HepG2 (cell line): ENCODE data around the gene CHCHD3. TPM values are rescaled to one million over a fixed set of nuclear protein-coding genes. Genes with fewer than 3 reads are reported as not detected.

ENCODE experiments used
- ATF6 ChIP-seq: sonication (generic); formaldehyde crosslinking; conservative IDR thresholded peaks from 2 replicates; pipeline ENCODE4 v1.4.0; 2020; ENCODE audit warnings: missing genetic modification reagents
- BORCS8-MEF2B ChIP-seq: sonication (generic); formaldehyde crosslinking; IDR thresholded peaks from 2 replicates; pipeline ENCODE4 v1.8.0; 2022; ENCODE audit warnings: mild to moderate bottlenecking, missing genetic modification reagents
- KDM6A ChIP-seq: IDR thresholded peaks from 2 replicates; pipeline ENCODE4 v1.6.1; 2016; ENCODE audit warnings: low read depth
- NAIF1 ChIP-seq: sonication (generic); formaldehyde crosslinking; IDR thresholded peaks from 2 replicates; pipeline ENCODE4 v1.5.0; 2020; ENCODE audit warnings: mild to moderate bottlenecking, missing genetic modification reagents, borderline replicate concordance
- PHF20 ChIP-seq: sonication (generic); formaldehyde crosslinking; IDR thresholded peaks from 2 replicates; pipeline ENCODE4 v1.5.0; 2020; ENCODE audit warnings: mild to moderate bottlenecking, missing genetic modification reagents
- REST ChIP-seq, 2 experiments: IDR thresholded peaks; 2 replicates each; pipeline ENCODE4 v1.6.1; 2011 to 2012; ENCODE audit warnings: low read length in 2 of 2, borderline replicate concordance in 1 of 2, low read depth in 1 of 2, mild to moderate bottlenecking in 1 of 2, moderate library complexity in 1 of 2
- SP2 ChIP-seq: sonication (generic); formaldehyde crosslinking; IDR thresholded peaks from 2 replicates; pipeline ENCODE4 v1.5.1; 2020; ENCODE audit warnings: mild to moderate bottlenecking, missing genetic modification reagents
- ZNF232 ChIP-seq: sonication (generic); formaldehyde crosslinking; IDR thresholded peaks from 2 replicates; pipeline ENCODE4 v1.4.0; 2020; ENCODE audit warnings: missing genetic modification reagents, borderline replicate concordance
- ZNF556 ChIP-seq: sonication (generic); formaldehyde crosslinking; IDR thresholded peaks from 2 replicates; pipeline ENCODE4 v1.4.0; 2020; ENCODE audit warnings: mild to moderate bottlenecking, missing genetic modification reagents, borderline replicate concordance
- ZNF644 ChIP-seq: IDR thresholded peaks from 2 replicates; pipeline ENCODE4 v1.6.1; 2016; ENCODE audit warnings: low read depth
- polyA plus RNA-seq, 8 experiments: library from polyadenylated mRNA; depleted of rRNA in 3 of 8; stranded (reverse) in 7 of 8; unstranded in 1 of 8; fragments of >200 nt; fragmentation: Illumina TruSeq in 4 of 8; extraction: Trizol in 4 of 8; gene quantifications; 2 replicates each; pipeline versions ENCODE4 v1.2.1 to v1.2.3, GENCODE V29; 2011 to 2016; ENCODE audit warnings: low read depth in 4 of 8, missing spikeins in 1 of 8, mixed read lengths in 1 of 8; ENCODE audit not compliant: insufficient read depth in 1 of 8
- total RNA-seq, 5 experiments: library from RNA; depleted of rRNA; stranded (reverse); fragments of >200 nt; fragmentation: Illumina TruSeq; extraction: Trizol; gene quantifications; 2 replicates each; pipeline ENCODE4 v1.2.3, GENCODE V29; 2016; ENCODE audit warnings: low read depth in 1 of 5
- TF ChIP-seq, protein P1 (sequence below): sonication (generic); formaldehyde crosslinking; IDR thresholded peaks from 2 replicates; pipeline ENCODE4 v1.8.0; 2022; ENCODE audit warnings: missing genetic modification reagents, low read depth, mild to moderate bottlenecking, borderline replicate concordance
- TF ChIP-seq, protein P2 (sequence below): sonication (generic); formaldehyde crosslinking; IDR thresholded peaks from 2 replicates; pipeline ENCODE4 v1.5.1; 2020; ENCODE audit warnings: missing genetic modification reagents, mild to moderate bottlenecking, borderline replicate concordance
- TF ChIP-seq, protein P3 (sequence below): sonication (generic); formaldehyde crosslinking; conservative IDR thresholded peaks from 2 replicates; pipeline ENCODE4 v1.4.0; 2020; ENCODE audit warnings: missing genetic modification reagents

The CHCHD3 gene
- total and polyA plus RNA-seq, 2 of the 13 experiments (the other 11 are each of a cell fraction or from before 2014, with no cell fraction given): 32.7 to 86.8 TPM

DNA sequence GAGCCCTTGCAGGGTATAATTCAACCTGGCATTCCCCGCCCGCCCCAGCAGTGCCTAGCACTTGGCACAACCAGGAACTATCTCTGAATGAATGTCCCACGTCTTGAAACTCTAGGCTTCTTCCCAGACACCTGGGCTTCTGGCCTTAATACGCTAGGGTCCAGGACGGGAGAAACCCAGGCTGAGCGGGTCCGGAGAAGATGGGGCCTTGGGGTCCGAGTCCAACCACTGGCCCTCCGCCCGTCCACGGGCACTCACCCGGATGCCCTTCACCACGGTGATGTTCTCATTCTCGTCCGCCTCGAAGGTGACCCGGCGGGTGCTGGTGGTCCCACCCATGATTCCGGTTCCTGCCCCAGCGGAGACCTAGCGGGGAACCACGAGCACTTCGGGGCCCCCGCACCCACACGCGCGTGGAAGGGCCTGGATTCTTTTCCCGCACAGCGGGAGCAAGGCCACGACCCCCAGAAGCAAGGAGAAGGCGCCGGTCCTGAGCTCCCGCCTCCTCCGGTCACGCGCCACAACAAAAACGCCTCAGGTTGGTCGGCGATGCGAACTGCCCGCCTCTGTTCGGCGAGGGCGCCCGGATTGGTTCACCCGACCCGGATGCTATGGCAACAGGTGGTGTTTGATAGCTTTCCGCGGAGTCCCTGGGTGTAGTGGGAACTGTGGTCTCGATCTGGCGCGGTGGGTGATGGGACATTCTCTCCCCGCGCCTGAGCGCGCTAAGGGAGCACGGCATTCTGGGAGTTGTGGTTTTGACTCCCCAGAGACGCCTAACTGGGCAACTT, at the start of gene CHCHD3 (continued):
- TF ChIP-seq ATF6 (no peak), ZNF644 (no peak), SP2 (CRISPR knock-in tag) (peak; percentile 95), REST (IDR thresholded peaks at IDR 0.05; ENCODE audit: borderline replicate concordance in 1 of 2, low read depth in 1 of 2, low read length in 2 of 2) (0 out of 4 replicates have a peak, but pooled peaks of 1 of the 2 experiments have one; percentile 21), BORCS8-MEF2B (CRISPR knock-in tag) (peak; percentile 42; the same call in 1 of the 2 replicates), NAIF1 (CRISPR knock-in tag) (peak; percentile 25; the same call in 1 of the 2 replicates), PHF20 (peak; percentile 88), ZNF232 (CRISPR knock-in tag) (no peak), ZNF556 (no peak), KDM6A (no peak)
- TF ChIP-seq, protein P1, sequence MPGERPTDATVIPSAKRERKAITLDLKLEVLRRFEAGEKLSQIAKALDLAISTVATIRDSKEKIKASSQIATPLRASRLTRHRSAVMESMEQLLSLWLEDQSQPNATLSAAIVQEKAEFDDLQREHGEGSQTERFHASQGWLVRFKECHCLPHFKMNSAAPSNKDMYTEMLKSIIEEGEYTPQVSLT: no peak
- TF ChIP-seq, protein P2, sequence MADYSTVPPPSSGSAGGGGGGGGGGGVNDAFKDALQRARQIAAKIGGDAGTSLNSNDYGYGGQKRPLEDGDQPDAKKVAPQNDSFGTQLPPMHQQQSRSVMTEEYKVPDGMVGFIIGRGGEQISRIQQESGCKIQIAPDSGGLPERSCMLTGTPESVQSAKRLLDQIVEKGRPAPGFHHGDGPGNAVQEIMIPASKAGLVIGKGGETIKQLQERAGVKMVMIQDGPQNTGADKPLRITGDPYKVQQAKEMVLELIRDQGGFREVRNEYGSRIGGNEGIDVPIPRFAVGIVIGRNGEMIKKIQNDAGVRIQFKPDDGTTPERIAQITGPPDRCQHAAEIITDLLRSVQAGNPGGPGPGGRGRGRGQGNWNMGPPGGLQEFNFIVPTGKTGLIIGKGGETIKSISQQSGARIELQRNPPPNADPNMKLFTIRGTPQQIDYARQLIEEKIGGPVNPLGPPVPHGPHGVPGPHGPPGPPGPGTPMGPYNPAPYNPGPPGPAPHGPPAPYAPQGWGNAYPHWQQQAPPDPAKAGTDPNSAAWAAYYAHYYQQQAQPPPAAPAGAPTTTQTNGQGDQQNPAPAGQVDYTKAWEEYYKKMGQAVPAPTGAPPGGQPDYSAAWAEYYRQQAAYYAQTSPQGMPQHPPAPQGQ: no peak
- TF ChIP-seq, protein P3, sequence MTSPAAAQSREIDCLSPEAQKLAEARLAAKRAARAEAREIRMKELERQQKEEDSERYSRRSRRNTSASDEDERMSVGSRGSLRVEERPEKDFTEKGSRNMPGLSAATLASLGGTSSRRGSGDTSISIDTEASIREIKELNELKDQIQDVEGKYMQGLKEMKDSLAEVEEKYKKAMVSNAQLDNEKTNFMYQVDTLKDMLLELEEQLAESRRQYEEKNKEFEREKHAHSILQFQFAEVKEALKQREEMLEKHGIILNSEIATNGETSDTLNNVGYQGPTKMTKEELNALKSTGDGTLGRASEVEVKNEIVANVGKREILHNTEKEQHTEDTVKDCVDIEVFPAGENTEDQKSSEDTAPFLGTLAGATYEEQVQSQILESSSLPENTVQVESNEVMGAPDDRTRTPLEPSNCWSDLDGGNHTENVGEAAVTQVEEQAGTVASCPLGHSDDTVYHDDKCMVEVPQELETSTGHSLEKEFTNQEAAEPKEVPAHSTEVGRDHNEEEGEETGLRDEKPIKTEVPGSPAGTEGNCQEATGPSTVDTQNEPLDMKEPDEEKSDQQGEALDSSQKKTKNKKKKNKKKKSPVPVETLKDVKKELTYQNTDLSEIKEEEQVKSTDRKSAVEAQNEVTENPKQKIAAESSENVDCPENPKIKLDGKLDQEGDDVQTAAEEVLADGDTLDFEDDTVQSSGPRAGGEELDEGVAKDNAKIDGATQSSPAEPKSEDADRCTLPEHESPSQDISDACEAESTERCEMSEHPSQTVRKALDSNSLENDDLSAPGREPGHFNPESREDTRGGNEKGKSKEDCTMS: no peak
